ENCODE measurements around the gene SP2. TPM values are rescaled to one million over a fixed set of nuclear protein-coding genes. Genes with fewer than 3 reads are reported as not detected.

Gene SP2
- total RNA-seq, 1 donor from 2014 or later, result 2.2 TPM

GRCh38 chr17:47935961-47936360 is 39.9 kb downstream of the SP2 start:
- H3K4me3 ChIP-seq (ENCODE audit: low read depth, low read length), result no peak overlapping the region
- DNase-seq (ENCODE audit: low read depth), result no peak
- no peaks in the 10 kb centered on the region for H3K27me3 ChIP-seq (ENCODE audit: control insufficient read depth, insufficient read depth, low read length)
- no peaks in the 10 kb centered on the region for H3K36me3 ChIP-seq (ENCODE audit: control insufficient read depth, insufficient read depth, low read length)
- TF ChIP-seq CTCF (IDR thresholded peaks at IDR 0.05; ENCODE audit: insufficient read depth, low read length, poor library complexity, severe bottlenecking), result no peak

GRCh38 chr17:47937941-47938340 is 41.9 kb downstream of the SP2 start:
- no peak overlapping the region for H3K4me3 ChIP-seq (ENCODE audit: low read depth, low read length)
- no peak for DNase-seq (ENCODE audit: low read depth)
- no peak for TF ChIP-seq CTCF (IDR thresholded peaks at IDR 0.05; ENCODE audit: insufficient read depth, low read length, poor library complexity, severe bottlenecking)

GRCh38 chr17:47941246-47942095 is 45.4 kb downstream of the SP2 start, which contains the start of gene PNPO:
TSS of gene PNPO (plus strand) at chr17:47941571. CDS start at chr17:47941676, 105 bp downstream.
- no peak for TF ChIP-seq CTCF (IDR thresholded peaks at IDR 0.05; ENCODE audit: insufficient read depth, low read length, poor library complexity, severe bottlenecking)
- peak; percentile 96 for DNase-seq (ENCODE audit: low read depth)
- H3K4me3 ChIP-seq (ENCODE audit: low read depth, low read length), result peak within 1 kb of the TSS; percentile 78
- no peaks in the 10 kb centered on the region for H3K36me3 ChIP-seq (ENCODE audit: control insufficient read depth, insufficient read depth, low read length)
- no peaks in the 10 kb centered on the region for H3K27me3 ChIP-seq (ENCODE audit: control insufficient read depth, insufficient read depth, low read length)

More at GRCh38 chr17:47937941-47938340, 41.9 kb downstream of the SP2 start:
- H3K36me3 ChIP-seq (ENCODE audit: control insufficient read depth, insufficient read depth, low read length), result no peaks in the 10 kb centered on the region
- no peaks in the 10 kb centered on the region for H3K27me3 ChIP-seq (ENCODE audit: control insufficient read depth, insufficient read depth, low read length)

- no peak for TF ChIP-seq CTCF (IDR thresholded peaks at IDR 0.05; ENCODE audit: insufficient read depth, low read length, poor library complexity, severe bottlenecking)
- no peaks in the 10 kb centered on the region for H3K27me3 ChIP-seq (ENCODE audit: control insufficient read depth, insufficient read depth, low read length)
- H3K36me3 ChIP-seq (ENCODE audit: control insufficient read depth, insufficient read depth, low read length), result no peaks in the 10 kb centered on the region
- DNase-seq (ENCODE audit: low read depth), result no peak
- H3K4me3 ChIP-seq (ENCODE audit: low read depth, low read length), result peak overlapping the region; percentile 78
Observed at GRCh38 chr17:47942096-47942510, 46.1 kb downstream of the SP2 start.

- no peak for TF ChIP-seq CTCF (IDR thresholded peaks at IDR 0.05; ENCODE audit: insufficient read depth, low read length, poor library complexity, severe bottlenecking)
- Histone ChIP-seq H3K27me3 (ENCODE audit: control insufficient read depth, insufficient read depth, low read length) (no peaks in the 10 kb centered on the region), H3K4me3 (ENCODE audit: low read depth, low read length) (peak overlapping the region; percentile 78), H3K36me3 (ENCODE audit: control insufficient read depth, insufficient read depth, low read length) (no peaks in the 10 kb centered on the region)
- no peak for DNase-seq (ENCODE audit: low read depth)
Observed at GRCh38 chr17:47942568-47942967, 46.5 kb downstream of the SP2 start.

All from kidney epithelial cell (primary cell).